ENCODE data around the gene STUB1.

STUB1 gene

DNA sequence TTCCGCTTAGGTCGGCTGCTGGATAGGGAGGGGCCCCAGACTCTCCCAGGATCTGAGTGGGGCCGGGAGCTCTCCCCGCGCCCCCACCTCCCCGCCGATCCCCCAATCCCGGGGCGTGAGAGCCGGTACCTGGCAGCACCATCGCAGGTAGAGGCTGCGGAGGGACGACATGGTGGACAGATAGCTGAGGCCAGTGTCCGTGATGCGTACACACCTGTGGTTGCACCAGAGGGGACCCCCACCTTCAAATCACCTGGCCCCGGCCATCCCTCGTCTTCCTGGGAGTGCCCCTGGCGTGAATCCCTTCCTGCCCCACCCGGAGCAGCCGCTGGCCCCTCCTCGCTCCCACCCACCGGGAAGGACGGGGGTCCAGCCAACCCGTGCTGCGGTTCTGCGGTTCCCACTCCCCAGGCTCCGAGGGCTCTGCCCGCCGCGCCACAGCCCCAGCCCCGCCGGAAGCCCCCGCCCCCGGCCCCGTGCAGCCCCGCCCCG lies 14.7 kb downstream of the STUB1 start:
- DNase-seq (ENCODE audit: low read depth in 2 of 2) = no peak

DNA sequence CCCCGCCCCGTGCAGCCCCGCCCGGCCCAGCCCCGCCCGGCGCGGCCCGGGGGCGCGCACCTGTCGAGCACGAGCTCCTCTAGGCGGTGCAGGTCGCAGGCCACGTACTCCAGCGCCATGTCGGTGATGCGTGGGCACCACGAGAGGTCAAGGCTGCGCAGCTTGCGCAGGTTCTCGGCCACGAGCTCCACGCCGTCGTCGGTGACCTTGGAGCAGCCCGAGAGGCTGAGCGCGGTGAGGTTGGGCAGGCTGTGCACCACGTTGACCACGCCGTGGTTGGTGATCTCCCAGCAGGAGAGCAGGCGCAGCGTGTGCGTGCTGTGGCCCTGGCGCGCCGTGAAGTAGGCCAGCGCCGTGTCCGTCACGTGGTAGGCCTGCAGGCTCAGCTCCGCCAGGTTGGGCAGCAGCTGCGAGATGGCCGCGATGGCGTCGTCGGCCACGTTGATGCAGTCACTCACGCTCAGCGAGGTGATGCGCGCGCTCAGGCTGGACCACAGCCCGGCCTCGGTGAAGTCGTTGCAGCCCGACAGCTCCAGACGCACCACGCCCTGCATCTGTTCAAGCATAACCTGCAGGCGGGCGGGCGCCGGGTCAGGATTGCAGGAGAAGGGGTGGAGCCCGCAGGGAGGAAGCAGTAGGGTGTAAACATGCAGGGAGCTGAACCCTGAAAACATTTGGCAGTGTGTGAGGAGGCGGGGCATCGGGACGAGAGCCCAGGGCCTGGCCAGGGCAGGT lies 15.3 kb downstream of the STUB1 start:
- DNase-seq (ENCODE audit: low read depth in 2 of 2) = peak; percentile 32 to 41

DNA sequence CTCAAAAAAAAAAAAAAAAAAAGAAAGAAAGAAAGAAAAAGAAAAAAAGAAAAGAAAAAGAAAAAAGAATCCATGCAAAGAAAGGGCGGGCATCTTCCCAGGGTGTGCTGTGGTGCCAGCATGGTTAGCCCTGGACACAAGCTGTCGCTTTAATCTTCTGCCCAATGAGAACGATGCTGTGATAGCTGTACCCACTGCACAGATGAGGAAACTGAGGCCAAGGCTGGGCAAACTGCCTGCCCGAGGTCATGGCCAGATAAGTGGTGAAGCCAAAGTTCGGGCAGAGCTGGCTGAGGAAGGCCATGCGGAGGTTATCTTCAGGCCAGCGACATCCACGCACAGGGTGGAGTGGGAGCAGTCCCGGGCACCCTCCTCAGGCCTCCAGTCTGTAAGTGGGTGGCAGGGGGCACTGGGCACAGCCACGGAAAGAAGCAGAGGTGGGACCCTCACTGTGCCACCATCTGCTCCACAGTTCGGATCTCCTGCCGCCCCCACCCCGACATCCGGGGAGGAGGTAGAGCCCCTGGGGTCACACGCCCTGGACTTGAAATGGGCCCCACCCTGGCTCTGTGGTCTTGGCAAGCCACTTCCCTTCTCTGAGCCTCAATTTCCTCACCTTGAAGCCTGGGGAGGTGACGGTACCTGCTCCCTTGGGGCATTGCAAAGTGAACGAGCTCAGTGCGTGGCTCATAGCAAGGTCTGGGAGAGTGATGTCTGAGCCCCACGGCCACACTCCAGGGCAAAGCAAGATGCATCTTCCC lies 18.9 kb downstream of the STUB1 start:
- no peak for DNase-seq (ENCODE audit: low read depth in 2 of 2)

DNA sequence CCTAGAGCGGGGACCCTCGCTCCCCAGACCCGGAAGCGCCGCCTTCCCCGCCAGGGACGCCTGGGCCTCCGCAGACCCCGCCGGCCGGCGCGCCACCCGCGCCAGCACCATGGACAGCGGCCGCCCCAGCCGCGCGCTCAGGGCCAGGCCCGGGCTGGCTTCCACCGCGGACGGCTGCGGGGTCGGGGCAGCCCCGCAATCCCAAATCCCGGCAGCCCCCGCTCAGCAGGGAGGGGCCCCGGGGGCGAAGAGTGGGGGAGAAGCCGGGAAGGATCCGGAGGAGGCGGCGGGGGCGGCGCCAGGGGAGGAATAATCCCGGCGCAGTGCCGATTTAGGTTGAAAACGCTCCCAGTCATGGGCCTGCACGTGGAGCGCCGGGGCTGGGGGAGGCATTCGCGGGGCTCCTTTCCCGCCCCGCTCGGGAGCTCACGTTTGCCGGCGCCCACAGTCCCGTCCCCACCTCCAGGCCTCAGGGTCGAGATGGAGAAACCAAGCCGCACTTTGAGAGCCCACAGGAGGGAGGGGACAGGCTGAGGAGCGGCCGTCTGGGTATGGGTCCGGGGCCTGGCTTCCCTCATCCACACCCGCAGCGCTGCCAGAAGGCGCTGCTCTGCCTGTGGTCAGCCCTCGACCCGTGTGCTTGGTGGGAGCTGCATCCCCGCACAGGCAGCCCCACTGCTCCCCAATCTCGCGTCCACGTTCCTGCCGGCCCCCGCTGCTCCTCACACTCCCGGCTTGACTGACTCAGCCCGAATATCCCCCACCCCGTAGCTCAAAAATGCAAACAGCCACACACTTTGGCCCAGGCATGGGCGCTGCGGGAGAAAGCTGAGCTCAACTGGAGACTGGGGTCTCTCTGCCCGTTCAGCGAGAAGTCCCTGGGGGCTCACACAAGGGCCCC lies 20.7 kb downstream of the STUB1 start:
- DNase-seq (ENCODE audit: low read depth in 2 of 2) = no peak

DNA sequence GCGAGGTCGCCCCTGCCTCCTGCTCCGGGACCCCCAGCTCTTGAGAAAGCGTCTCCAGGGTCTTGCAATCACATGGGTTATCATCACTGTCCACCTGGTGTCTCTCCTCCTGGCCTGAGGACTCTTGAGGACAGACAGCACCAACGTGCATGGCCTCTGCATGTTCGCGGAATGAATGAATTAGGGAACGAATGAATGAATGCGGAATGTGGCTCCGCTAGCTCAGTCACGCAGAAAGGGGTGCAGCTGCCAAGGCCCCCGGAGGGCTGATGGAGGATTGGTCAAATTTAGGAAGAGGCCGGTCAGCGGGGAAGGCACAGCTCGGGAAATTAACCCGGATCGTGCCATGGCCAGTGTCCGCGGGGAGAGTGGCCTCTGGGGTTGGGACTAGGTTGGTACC lies 22.1 kb downstream of the STUB1 start:
- no peak for DNase-seq (ENCODE audit: low read depth in 2 of 2)

DNA sequence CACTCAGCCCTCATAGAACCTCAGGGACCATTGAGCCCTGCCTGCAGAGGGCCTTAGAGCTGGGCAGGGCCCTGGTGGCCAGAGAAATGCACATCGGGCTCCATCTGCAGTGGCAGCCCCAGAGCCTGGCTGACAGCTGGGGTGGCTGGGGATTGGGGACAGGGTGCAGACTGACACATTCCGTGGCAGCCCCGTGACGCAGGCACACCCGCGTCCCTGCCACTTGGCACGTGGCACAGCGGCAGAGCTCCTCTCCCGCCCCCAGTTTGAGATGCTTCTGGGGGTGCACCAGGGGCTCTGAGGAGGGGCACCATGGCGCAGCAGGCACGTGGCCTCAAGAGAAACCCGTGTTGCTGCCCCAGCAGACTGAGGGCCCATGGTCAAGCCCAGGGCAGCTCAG lies 23.2 kb downstream of the STUB1 start:
- no peak for DNase-seq (ENCODE audit: low read depth in 2 of 2)

DNA sequence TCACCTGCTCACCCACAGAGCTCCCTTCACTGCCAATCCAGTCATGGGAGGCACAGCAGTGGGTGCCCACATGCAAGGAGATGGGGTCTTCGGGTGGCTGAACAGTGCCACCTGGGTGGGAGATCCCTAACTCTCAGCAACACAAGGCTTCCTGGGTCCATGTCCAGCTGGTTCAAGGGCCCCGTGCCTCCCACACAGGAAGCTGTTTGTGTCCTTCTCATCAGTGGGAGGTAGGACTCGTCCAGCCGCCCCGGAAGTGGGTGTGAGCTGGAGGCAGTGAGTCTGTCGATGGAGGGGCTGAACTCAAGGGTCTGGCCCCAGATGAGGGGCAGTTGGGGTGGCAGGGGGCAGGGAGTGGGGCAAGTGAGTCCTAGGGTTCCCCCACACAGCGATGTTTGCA lies 23.8 kb downstream of the STUB1 start:
- no peak for DNase-seq (ENCODE audit: low read depth in 2 of 2)

DNA sequence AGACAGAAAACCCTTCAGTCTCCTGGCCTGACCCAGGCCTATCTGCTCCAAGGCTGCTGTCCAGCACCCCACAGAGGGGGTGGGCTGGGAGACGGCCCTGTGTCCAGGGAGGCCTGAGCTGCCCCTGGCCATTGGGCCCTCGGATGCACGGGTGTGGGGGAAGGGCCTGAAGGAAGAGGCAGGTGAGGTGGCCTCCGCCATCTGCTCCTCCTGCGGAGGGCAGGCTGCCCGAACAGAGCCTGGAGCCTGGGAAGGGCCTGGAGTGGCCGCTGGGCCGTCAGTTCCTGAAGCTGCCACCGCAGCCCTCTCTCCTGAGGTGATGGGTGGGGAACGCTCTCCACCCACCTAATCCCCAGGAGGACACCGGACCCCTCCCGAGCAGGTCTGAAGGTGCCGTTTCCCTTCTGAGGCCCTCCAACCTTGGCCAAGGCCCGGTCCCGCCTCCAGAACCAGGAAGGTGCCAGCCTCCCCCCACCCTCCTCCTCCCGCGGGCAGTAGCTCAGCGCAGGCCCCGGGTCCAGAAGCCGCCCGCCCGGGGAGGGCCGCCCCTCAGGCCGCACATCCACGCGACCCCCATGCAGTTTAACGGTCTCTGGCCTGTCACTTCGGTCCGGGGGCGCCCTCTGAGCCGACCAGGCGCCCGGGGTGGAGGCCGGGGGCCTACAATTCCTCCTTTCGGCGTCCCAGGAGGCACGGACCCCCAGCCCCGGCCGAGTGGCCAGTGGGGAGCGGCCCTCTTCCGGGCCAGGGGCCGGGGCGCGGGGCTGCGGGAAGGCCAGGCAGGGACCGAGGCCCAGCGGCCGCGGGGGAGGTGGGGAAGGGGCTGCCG lies 24.6 kb downstream of the STUB1 start:
- no peak for DNase-seq (ENCODE audit: low read depth in 2 of 2)

DNA sequence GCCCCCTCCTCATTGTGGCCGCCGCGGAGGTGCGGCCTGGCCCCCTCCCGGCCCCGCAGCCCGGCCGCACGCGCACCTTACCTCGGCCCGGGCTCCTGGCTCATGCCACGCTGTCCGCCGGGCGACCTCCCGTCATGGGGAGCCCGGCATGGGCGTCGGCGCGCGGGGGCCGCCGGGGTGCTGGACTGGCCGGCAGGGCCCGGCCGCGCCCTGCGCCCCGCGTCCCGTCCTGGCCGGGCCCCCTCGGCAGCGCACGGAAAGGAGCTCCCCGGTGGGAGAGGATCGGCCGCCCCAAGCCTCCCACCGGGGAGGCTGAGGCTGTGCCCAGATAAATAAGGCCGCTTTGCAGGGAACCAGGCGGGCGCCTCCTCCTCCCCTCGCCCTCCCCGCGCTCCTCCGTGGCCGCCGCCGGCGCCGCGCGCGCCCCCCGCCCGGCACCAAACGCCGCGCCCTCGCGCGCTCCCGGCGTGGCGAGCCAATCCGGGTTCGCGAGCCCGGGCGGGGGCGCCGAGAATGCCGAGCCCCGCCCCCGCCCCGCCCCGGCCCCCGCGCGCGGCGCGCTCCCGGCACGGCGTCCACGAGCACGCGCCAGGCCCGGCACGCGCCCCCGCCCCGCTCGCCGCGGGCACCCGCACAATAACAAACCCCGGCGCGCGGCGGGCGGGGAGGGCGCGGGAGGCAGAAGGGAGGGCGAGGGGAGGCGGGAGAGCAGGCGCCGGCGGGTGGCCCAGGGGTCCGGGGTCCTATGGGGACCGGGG lies 25.4 kb downstream of the STUB1 start, which contains the start of gene FBXL16:
Gene FBXL16, minus strand, starts transcription at position 371 of the 758 bp plus-strand sequence. CDS start 8,396 bp downstream, outside the sequence.
- no peak for DNase-seq (ENCODE audit: low read depth in 2 of 2)

DNA sequence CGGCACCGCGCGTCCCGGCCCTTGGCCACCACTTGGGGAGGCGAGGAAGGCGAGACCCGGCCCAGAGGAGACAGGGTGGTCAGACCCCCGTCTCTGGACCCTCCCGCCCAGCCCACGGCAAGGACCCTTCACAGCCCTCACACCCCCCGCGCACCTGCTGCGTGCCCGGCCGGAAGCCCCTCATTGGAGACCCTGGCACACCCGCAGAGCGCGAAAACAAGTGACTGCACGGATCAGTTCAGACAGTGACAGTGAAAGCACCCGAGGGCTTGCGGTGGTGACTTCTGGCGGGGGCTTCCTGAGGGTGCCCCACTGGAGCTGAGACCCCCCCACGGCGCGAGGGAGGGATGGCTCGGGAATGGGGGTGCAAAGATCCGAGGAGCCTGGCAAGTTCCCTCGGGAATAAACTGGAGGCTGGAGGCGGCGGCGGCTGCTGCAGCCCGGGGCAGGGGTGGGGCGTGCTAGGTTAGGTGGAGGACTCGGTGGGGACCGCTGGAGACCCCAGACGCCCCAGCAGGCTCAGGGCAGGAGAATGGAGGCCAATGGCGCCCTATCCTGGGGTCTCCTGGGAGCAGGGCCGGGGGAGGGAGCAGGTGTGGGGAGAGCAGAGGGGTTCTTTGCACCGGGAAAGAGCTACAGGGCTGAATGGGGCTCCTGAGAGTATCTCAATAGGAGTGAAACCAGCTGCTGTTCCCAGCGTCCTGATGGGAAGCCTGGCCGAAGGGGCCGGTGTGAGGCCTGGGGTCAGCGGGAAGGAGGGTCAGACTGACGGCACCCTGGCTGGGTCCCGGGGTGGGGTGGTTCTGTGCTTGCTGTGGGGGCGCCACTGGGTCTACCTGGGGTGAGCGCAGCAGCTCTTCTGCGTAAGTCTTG lies 26.2 kb downstream of the STUB1 start:
- DNase-seq (ENCODE audit: low read depth in 2 of 2) = no peak

DNA sequence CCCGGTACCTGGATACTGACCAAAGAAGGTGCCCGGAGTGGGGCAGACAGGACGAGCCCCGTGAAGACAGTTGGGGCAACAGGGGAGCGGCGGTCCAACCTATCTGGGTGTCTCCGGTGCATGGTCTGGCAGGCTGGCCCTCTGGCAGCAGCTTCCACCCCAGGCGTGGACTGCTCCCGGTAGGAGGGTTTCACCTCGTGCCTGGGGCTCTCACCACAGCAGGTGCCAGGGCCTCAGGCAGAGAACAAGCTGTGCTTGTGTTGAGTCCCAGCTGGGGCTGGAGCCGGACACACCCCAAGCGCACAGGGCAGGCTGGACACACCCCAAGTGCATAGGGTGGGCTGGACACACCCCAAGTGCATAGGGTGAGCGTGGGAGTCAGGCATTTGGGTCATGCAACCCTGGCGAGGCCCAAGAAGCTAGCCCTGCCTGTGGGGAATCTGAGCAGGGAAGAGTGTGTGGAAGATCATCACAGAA lies 26.9 kb downstream of the STUB1 start:
- no peak for DNase-seq (ENCODE audit: low read depth in 2 of 2)

DNA sequence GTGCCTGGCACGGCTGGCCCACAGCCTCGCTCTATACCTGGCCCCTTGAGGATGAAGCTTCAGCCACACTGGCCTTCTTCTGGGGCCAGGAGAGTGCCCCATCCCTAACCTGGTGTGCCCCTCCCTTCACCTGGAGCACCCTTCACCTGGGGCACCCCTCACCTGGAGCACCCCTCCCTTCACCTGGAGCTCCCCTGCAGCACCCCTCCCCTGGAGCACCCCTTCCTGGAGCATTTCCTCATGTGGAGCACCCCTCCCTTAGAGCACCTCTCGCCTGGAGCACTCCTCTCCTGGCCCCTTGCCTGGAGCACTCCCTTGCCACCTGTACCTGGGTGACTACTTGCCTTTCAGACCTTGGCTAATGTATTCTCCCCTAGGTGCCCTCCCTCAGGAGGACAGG lies 27.8 kb downstream of the STUB1 start:
- DNase-seq (ENCODE audit: low read depth in 2 of 2) = no peak

DNA sequence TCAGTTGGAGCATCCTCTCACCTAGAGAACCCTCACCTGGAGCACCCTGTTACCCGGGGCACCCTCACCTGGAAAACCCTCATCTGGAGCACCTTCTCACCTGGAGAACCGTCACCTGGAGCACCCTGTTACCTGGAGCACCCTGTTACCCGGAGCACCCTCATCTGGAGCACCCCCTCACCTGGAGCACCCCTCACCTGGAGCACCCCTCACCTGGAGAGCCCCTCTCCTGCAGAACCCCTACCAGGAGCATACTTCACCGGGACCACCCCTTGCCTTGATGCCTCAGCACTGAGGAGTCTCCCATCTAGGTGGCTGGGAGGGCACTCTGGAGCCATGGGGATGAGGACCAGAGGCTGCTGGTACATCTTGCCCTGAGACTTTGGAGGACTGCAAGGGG lies 28.7 kb downstream of the STUB1 start:
- no peak for DNase-seq (ENCODE audit: low read depth in 2 of 2)

DNA sequence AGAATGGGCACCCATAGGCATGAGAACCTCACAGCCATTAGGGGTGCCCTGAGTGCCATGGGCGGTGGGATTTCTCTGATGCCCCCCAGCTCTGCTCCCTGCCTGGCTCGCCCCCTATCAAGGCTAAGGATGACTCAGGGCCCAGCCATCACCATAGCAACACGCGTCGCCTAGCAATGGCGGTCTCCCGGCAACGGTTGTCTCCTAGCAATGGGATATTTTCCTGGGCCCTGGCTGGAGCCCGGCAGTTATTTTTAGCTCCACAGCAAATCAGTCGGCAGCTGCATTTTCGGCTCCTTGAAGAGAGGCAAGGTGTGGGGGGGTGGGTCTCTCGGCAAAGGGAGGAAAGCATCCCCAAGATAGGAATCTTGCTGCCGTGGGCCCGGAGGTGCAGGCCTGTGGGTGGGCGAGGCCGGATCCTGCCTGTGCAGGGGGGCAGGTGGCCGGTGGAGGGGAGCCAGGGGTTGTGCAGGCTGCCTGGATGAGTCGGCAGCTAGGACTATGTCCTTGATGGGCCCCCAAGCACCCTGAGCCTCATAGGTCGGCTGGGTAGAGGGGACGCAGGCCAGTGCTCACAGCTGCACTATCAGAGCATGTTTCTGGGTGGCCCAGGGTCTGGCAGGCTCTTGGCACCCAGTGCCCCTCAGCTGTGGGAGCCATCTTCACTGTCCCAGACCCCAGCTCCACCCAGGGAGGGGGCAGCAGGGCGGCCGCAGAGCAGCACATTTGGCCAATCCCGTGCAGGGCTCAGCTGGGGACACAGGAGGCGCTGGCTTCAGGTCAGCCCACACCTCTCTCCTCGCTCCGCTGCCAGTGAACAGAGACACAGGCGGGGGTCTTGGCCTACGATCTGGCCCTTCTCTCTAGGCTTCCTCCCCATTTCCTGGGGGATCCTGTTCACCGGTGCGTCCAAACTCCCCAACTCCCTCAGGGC lies 29.6 kb downstream of the STUB1 start:
- DNase-seq (ENCODE audit: low read depth in 2 of 2) = no peak

DNA sequence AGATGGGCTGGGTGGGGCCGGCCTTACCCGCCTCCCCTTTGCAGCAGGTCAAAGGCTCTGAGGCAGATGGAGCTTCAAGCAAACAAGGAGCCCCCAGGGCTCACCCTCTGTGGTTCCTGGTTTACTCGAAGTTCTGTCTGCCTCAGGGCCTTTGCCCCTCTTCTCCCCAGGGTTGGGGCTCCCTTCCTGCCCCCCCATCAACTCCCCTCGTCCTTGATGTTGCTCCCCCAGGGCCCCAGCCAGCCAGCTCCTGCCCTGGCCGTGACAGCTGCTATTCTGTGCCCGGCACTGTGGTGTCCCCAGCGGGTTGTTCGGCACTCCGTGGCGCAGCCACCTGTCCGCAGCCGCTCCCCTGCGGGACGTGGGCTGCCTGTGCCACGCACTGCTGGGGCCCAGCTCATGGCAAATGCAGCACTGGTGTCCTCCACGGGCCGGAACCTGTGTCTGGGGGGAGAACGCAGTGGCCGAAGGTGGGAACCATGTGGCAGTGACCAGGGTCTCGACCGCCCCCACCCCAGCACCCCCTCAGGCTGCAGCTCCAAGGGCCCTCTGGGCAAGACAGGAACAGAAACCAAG lies 30.4 kb downstream of the STUB1 start:
- no peak for DNase-seq (ENCODE audit: low read depth in 2 of 2)

DNA sequence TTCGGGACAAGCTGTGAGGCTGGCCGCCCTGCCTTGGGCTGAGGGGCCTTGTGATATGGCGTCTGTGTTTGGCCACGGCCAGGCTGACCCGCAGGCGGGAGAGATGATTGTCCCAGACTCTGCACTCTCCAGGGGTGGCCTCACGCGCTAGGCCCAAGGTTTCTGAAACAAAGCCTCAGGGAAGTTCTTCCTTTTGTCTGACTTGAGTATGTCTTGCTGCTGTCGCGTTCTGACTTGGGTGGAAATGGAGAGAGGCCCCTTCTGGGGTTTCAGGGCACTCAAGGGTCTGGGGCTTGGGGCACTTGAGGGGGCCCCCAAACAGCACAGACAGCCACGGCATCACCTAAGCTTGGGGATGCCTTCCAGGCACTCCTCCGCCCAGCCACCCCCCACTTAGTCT lies 30.9 kb downstream of the STUB1 start:
- no peak for DNase-seq (ENCODE audit: low read depth in 2 of 2)

DNA sequence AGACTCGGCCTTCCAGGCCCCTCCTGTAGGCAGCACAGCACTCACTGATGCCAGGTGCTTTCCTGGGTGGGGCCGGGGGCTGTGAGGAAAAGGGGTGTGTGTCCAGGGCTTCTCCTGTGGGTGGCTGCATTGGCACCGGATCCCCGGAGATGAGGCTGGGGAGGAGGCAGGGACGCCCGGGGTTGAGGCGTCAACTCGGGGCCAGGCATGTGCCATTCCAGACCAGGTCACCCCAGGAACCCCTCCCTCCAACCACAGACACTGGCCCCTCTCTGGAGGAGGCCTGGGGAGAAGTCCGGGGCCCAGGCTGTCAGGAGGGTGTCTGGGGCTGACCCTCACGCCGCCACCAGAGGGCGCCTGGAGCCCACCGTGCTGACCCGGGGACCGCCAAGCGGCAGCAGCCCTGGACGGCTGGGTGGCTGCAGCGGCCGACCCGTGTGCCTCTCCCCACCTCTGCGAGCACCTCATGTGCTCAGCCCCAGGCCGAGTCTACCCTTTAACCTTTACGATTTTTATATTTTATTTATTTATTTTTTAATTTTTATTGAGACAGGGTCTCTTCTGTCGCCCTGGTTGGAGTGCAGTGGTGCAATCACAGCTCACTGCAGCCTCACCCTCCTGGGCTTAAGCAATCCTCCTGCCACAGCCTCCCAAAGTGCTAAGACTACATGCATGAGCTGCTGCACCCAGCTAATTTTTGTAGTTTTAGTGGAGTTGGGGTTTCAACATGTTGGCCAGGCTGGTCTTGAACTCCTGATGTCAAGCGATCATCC lies 31.5 kb downstream of the STUB1 start:
- peak; percentile 61 to 69 for DNase-seq (ENCODE audit: low read depth in 2 of 2)

Data from stimulated activated CD8-positive, alpha-beta memory T cell treated with anti-CD3 and anti-CD28 coated beads, Interleukin-7, amount 100 ng/mL, for 1 hour (primary cell).